Left lung (tissue), 10 donors: ENCODE measurements around the gene PRODH2. TPM values are rescaled to one million over a fixed set of nuclear protein-coding genes. Genes with fewer than 3 reads are reported as not detected.

Source experiments
- ATAC-seq: fragments of 200-7000 bp; cut with Tn5 transposase; one replicate; pipeline ENCODE4 v1.9.1; 2020; ENCODE audit warnings: moderate library complexity
- DNase-seq, 4 donors: peaks; one replicate each; pipeline ENCODE4 v3.0.0-alpha.2; 2013 to 2020
- H3K27ac ChIP-seq, 2 donors: fragments of 200-600 bp; sonication (generic) in 1 of 2; one replicate each; pipeline versions ENCODE4 v1.5.0 to v1.8.0; 2020 to 2021
- H3K27me3 ChIP-seq, 2 donors: fragments of 200-600 bp; sonication (generic) in 1 of 2; one replicate each; pipeline versions ENCODE4 v1.5.0 to v1.8.0; 2020 to 2021
- H3K36me3 ChIP-seq, 2 donors: fragments of 200-600 bp; sonication (generic) in 1 of 2; one replicate each; pipeline versions ENCODE4 v1.5.0 to v1.8.0; 2020 to 2021
- H3K4me1 ChIP-seq, 2 donors: fragments of 200-600 bp; one replicate each; pipeline ENCODE4 v1.8.0; 2021
- H3K4me3 ChIP-seq, 2 donors: fragments of 200-600 bp; sonication (generic) in 1 of 2; one replicate each; pipeline versions ENCODE4 v1.5.0 to v1.8.0; 2020 to 2021; ENCODE audit warnings: mild to moderate bottlenecking in 1 of 2
- H3K9me3 ChIP-seq, 2 donors: fragments of 200-600 bp; sonication (generic) in 1 of 2; one replicate each; pipeline versions ENCODE4 v1.5.0 to v1.8.0; 2020 to 2021
- CTCF ChIP-seq, 2 donors: fragments of 200-600 bp; sonication (generic) in 1 of 2; IDR thresholded peaks; one replicate each; pipeline versions ENCODE4 v1.5.0 to v1.8.0; 2021; ENCODE audit warnings: antibody characterized with exemption in 2 of 2
- intact Hi-C, 2 donors: fragments of 100-400 bp; cut with DNase I; formaldehyde crosslinking; loops; one replicate each; pipeline versions ENCODE4 v1.11.2 to v1.14.2; 2022
- polyA plus RNA-seq, 6 donors: library from polyadenylated mRNA; unstranded; fragments of 120-200 nt; gene quantifications; one replicate each; pipeline ENCODE4 v1.2.1, GENCODE V29; 2013; ENCODE audit not compliant: insufficient read length in 6 of 6
- total RNA-seq, 2 donors: library from RNA; stranded (reverse); fragmentation: NEBNext Ultra II Directional; extraction: Animal tissue kit (Norgen Biotek cat#: 25700); gene quantifications; one replicate each; pipeline ENCODE4 v1.2.1, GENCODE V29; 2021
- donor health status: DM: no; HTN: yes; CAD: no.
- donor health status: DM: no; HTN: no; CAD: no.

The PRODH2 gene
- total and polyA plus RNA-seq, 8 donors = 0.15 to 0.31 (median 0.16) TPM; not detected in 5

DNA sequence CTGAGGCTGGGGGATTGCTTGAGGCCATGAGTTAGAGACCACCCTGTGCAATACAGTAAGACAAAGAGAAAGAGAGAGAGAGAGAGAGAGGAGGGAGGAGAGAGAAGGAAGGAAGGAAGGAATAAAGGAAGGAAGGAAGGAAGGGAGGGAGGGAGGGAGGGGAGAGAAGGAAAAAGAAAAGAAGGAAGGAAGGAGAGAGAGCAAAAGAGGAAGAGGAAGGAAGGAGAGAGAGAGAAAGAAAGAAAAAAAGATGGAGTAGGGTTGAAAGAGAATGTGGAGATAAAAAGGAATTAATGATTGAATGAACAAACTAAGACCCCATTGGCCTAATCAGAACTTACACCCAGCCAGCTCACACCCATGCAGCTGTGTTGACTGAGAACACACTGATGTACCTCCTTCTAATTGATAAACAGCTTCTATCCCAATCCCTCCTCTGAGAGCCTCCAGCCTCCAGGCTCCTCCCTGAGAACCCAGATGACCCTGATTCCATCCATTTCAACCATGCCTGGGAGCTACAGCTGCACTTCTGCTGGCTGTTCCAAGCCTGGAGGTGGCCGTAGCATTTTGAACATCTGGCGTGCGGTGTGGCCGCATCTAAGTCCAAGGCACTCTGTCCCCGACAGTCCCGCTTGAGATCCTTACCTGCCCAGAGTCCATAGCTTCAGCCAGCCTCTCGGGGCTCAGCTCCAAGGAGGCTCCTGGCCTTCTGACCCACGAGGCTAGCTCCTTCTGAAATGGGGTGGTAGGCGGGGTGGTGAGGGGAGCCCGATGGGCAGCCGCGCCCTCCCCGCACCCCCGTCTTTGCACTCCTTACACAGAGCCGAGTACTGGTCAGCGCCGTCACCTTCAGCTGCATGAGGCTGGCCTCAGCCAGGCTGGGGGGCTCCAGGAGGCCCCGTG is 1.1 kb downstream of the PRODH2 start:
- DNase-seq (no peak), ATAC-seq (no peak)
- Histone ChIP-seq H3K4me1 (no peaks in the 10 kb centered on the region), H3K36me3 (no peaks in the 10 kb centered on the region), H3K27ac (no peak overlapping the region), H3K27me3 (peaks cover 0 to 57% of the 10 kb centered on the region in 2 donors), H3K4me3 (no peak overlapping the region), H3K9me3 (peaks cover 0 to 2% of the 10 kb centered on the region in 2 donors)
- TF ChIP-seq CTCF (IDR thresholded peaks at IDR 0.05) = no peak
- intact Hi-C loops = no loop called here

DNA sequence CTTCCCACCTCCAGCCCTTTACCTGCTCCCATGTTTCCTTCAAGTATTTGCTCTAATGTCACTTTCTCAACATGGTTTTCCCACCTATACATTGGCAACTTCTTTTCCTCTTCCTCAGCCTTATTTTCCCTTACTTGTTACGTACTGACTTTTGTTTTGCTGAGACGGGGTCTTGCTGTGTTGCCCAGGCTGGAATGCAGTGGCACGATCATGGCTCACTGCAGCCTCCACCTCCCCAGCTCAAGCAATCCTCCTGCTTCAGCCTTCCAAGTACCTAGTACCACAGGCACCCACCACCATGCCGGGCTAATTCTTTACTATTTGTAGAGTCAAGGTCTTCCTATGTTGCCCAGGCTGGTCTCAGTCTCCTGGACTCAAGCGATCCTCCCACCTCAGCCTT is 5.0 kb downstream of the PRODH2 start:
- no peak overlapping the region for H3K27ac ChIP-seq
- intact Hi-C loops = no loop called here
- H3K4me3 ChIP-seq = no peak overlapping the region
- H3K9me3 ChIP-seq = no peaks in the 10 kb centered on the region
- no peaks in the 10 kb centered on the region for H3K36me3 ChIP-seq
- peaks cover 0 to 39% of the 10 kb centered on the region in 2 donors for H3K27me3 ChIP-seq
- DNase-seq = no peak
- no peak for ATAC-seq
- no peak for TF ChIP-seq CTCF (IDR thresholded peaks at IDR 0.05)
- peaks cover 0 to 6% of the 10 kb centered on the region in 2 donors for H3K4me1 ChIP-seq

- DNase-seq (no peak), ATAC-seq (no peak)
- no peak for TF ChIP-seq CTCF (IDR thresholded peaks at IDR 0.05)
- Histone ChIP-seq H3K36me3 (no peaks in the 10 kb centered on the region), H3K27me3 (peaks cover 0 to 31% of the 10 kb centered on the region in 2 donors), H3K27ac (no peak overlapping the region), H3K4me1 (peaks cover 0 to 6% of the 10 kb centered on the region in 2 donors), H3K9me3 (no peaks in the 10 kb centered on the region), H3K4me3 (no peak overlapping the region)
- intact Hi-C loops = no loop called here
Observed at GRCh38 chr19:35806597-35806996, 6.0 kb downstream of the PRODH2 start.

- H3K9me3 ChIP-seq = no peaks in the 10 kb centered on the region
- TF ChIP-seq CTCF (IDR thresholded peaks at IDR 0.05) = no peak
- peaks cover 0 to 31% of the 10 kb centered on the region in 2 donors for H3K27me3 ChIP-seq
- ATAC-seq = no peak
- intact Hi-C loops = no loop called here
- no peak overlapping the region for H3K4me3 ChIP-seq
- DNase-seq = no peak
- H3K36me3 ChIP-seq = no peaks in the 10 kb centered on the region
- peaks cover 0 to 6% of the 10 kb centered on the region in 2 donors for H3K4me1 ChIP-seq
- H3K27ac ChIP-seq = no peak overlapping the region
Observed at GRCh38 chr19:35805526-35806102, 7.0 kb downstream of the PRODH2 start.

- ATAC-seq (no peak), DNase-seq (no peak)
- Histone ChIP-seq H3K36me3 (no peaks in the 10 kb centered on the region), H3K9me3 (no peaks in the 10 kb centered on the region), H3K4me3 (no peak overlapping the region), H3K27me3 (peaks cover 5 to 63% of the 10 kb centered on the region in 2 donors), H3K27ac (no peak overlapping the region), H3K4me1 (peaks cover 0 to 6% of the 10 kb centered on the region in 2 donors)
- intact Hi-C loops = no loop called here
- no peak for TF ChIP-seq CTCF (IDR thresholded peaks at IDR 0.05)
Observed at GRCh38 chr19:35801828-35802227, 10.8 kb downstream of the PRODH2 start.
